ENCODE results near the gene RPP40.

- TF ChIP-seq SMAD1 (CRISPR knock-in tag; IDR thresholded peaks at IDR 0.05; ENCODE audit: borderline replicate concordance, low read depth) (no peak), ZNF138 (CRISPR knock-in tag; IDR thresholded peaks at IDR 0.05; ENCODE audit: low read depth) (no peak), DR1 (CRISPR knock-in tag; IDR thresholded peaks at IDR 0.05) (no peak), MYNN (CRISPR knock-in tag; IDR thresholded peaks at IDR 0.05; ENCODE audit: low read depth) (no peak), FOXC1 (CRISPR knock-in tag; IDR thresholded peaks at IDR 0.05; ENCODE audit: borderline replicate concordance) (no peak), CTCF (CRISPR knock-in tag; IDR thresholded peaks at IDR 0.05) (no peak)
Observed at GRCh38 chr6:5014072-5014561, 10.3 kb upstream of the RPP40 start.
